Heart left ventricle (tissue), 13 donors: Measurements from ENCODE around the gene KRT77.

Experiments used
- POLR2A ChIP-seq, 2 donors: fragments of 450-650 bp; IDR thresholded peaks; one replicate each; pipeline ENCODE4 v1.6.1; 2017; ENCODE audit warnings: antibody characterized with exemption in 2 of 2, mild to moderate bottlenecking in 2 of 2, moderate library complexity in 2 of 2
- TF ChIP-seq, protein P1 (sequence below), 12 donors: fragments of 200-600 bp; sonication (generic) in 4 of 12; IDR thresholded peaks; one replicate each; pipeline versions ENCODE4 v1.5.0 to v1.8.0; 2018 to 2022; ENCODE audit warnings: antibody characterized with exemption in 12 of 12, mild to moderate bottlenecking in 5 of 12
- donor health status: ischemic (EF 13 %, LVEDD 7.1; RV severe dilation, severe dysfunction).
- donor health status: DM: no; HTN: yes; CAD: no.
- donor health status: DM: no; HTN: no; CAD: no.
- donor health status: ischemic (EF 25% LVEDD 6.9; RV normal size, moderate dysfunction).
- donor health status: ischemic (EF 25% LVEDD 5.7; RV mildly dilated, moderate dysfunction).
- donor health status: ischemic (EF 35%, LVEDD 5.7; RV mildly dilated, moderate dysfunction).
- donor health status: nonischemic (EF 11% LVEDD 7.7; RV severe dilation, severe dysfunction).
- donor health status: DM: yes; HTN: yes; CAD: no.
- donor health status: PGD.
- donor health status: ischemic (EF 29% LVEDD 5.4; RV normal size, mild dysfunction).
- donor health status: nonischemic (EF 23%, LVEDD 6.1; RV moderate dilation, normal function).

GRCh38 chr12:52699373-52699772 is 4.0 kb downstream of the KRT77 start:
- TF ChIP-seq, protein P1, sequence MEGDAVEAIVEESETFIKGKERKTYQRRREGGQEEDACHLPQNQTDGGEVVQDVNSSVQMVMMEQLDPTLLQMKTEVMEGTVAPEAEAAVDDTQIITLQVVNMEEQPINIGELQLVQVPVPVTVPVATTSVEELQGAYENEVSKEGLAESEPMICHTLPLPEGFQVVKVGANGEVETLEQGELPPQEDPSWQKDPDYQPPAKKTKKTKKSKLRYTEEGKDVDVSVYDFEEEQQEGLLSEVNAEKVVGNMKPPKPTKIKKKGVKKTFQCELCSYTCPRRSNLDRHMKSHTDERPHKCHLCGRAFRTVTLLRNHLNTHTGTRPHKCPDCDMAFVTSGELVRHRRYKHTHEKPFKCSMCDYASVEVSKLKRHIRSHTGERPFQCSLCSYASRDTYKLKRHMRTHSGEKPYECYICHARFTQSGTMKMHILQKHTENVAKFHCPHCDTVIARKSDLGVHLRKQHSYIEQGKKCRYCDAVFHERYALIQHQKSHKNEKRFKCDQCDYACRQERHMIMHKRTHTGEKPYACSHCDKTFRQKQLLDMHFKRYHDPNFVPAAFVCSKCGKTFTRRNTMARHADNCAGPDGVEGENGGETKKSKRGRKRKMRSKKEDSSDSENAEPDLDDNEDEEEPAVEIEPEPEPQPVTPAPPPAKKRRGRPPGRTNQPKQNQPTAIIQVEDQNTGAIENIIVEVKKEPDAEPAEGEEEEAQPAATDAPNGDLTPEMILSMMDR (IDR thresholded peaks at IDR 0.05) = no peak
- TF ChIP-seq POLR2A (IDR thresholded peaks at IDR 0.05) = no peak
